Endodermal cell (in vitro differentiated cells): ENCODE measurements around the gene SPON1. TPM values are rescaled to one million over a fixed set of nuclear protein-coding genes. Genes with fewer than 3 reads are reported as not detected.
A peak's percentile ranks its signal among the peaks of the same experiment; 100 is the strongest.

Experiments used
- DNase-seq: peaks from one replicate; pipeline ENCODE4 v3.0.0-alpha.2; 2017
- H3K27ac ChIP-seq: 2 replicates; pipeline ENCODE4 v1.5.1; 2013; ENCODE audit warnings: mild to moderate bottlenecking, low read depth, low read length, moderate library complexity
- H3K27me3 ChIP-seq: 2 replicates; pipeline ENCODE4 v1.6.1; 2013; ENCODE audit warnings: mild to moderate bottlenecking, low read length, moderate library complexity; ENCODE audit not compliant: insufficient read depth, control insufficient read depth, poor library complexity, severe bottlenecking
- H3K36me3 ChIP-seq: 2 replicates; pipeline ENCODE4 v1.7.0; 2013; ENCODE audit warnings: mild to moderate bottlenecking, low read length, moderate library complexity; ENCODE audit not compliant: control insufficient read depth, insufficient read depth
- H3K4me1 ChIP-seq: one replicate; pipeline ENCODE4 v1.7.0; 2013; ENCODE audit warnings: low read length; ENCODE audit not compliant: control insufficient read depth, insufficient read depth
- H3K4me3 ChIP-seq: 2 replicates; pipeline ENCODE4 v1.5.1; 2013; ENCODE audit warnings: mild to moderate bottlenecking, low read length, moderate library complexity
- H3K9ac ChIP-seq: 2 replicates; pipeline ENCODE4 v1.6.1; 2013; ENCODE audit warnings: mild to moderate bottlenecking, low read length, moderate library complexity; ENCODE audit not compliant: poor library complexity, severe bottlenecking; ENCODE audit errors: extremely low read depth
- H3K9me3 ChIP-seq: 2 replicates; pipeline ENCODE4 v1.6.1; 2013; ENCODE audit warnings: mild to moderate bottlenecking, low read length, moderate library complexity; ENCODE audit not compliant: control insufficient read depth
- H3K27ac Mint-ChIP-seq: 2 replicates; pipeline ENCODE4 v1.8.0; 2020; ENCODE audit warnings: mixed read lengths
- H3K27me3 Mint-ChIP-seq: 2 replicates; pipeline ENCODE4 v1.8.0; 2021; ENCODE audit warnings: mild to moderate bottlenecking, mixed read lengths; ENCODE audit not compliant: insufficient read depth
- H3K36me3 Mint-ChIP-seq: 2 replicates; pipeline ENCODE4 v1.8.0; 2020; ENCODE audit warnings: low read depth, mixed read lengths
- H3K4me1 Mint-ChIP-seq: 2 replicates; pipeline ENCODE4 v1.8.0; 2020; ENCODE audit warnings: mixed read lengths
- H3K4me3 Mint-ChIP-seq: 2 replicates; pipeline ENCODE4 v1.8.0; 2020; ENCODE audit warnings: mild to moderate bottlenecking, moderate library complexity, mixed read lengths
- H3K9me3 Mint-ChIP-seq: 2 replicates; pipeline ENCODE4 v1.8.0; 2020; ENCODE audit warnings: mild to moderate bottlenecking, mixed read lengths
- CTCF ChIP-seq: fragments of 200-600 bp; sonication (generic); conservative IDR thresholded peaks from 2 replicates; pipeline ENCODE4 v1.5.0; 2021; ENCODE audit warnings: antibody characterized with exemption, mild to moderate bottlenecking
- WGBS, 2 experiments: methylation state at CpG; one replicate each; pipeline versions ENCODE4 v1.1.5 to v1.1.7; 2013; ENCODE audit warnings: missing lambda C conversion rate in 2 of 2, mixed read lengths in 1 of 2; ENCODE audit not compliant: insufficient coverage in 1 of 2, insufficient read length in 1 of 2; 5-methylcytosine and 5-hydroxymethylcytosine counted together
- total RNA-seq, 2 donors: library from RNA; stranded (reverse); fragmentation: NEBNext Ultra II Directional in 1 of 2; extraction: Animal tissue kit (Norgen Biotek cat#: 25700) in 1 of 2; gene quantifications; 2 replicates in 1 of 2; 3 replicates in 1 of 2; pipeline ENCODE4 v1.2.1, GENCODE V29; 2021

The SPON1 gene
- total RNA-seq, 2 donors from 2014 or later = 0.13 to 1.6 TPM

DNA sequence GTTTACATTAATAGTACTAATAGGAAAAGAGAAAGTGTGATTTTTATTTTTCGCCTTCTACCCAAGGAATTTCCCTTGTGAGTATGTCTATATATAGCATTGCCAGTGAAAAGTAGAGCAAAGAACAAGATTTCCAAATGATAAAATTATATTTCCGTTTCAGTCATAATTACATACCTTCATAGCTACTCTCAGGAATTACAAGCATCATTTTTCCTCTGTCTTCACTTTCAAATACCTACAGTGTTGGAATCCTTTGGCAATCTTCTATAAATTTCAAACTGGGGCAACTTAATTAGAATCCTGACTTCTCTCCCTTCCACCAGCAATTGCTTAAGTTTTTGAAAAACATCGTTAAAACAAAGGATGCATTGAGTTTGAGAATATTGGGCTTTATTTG is 35.5 kb upstream of the SPON1 start:
- Histone ChIP-seq H3K27ac (no peak overlapping the region), H3K27me3 (no peaks in the 10 kb centered on the region), H3K9me3 (no peaks in the 10 kb centered on the region), H3K36me3 (no peaks in the 10 kb centered on the region), H3K9ac (no peak overlapping the region), H3K4me1 (no peaks in the 10 kb centered on the region), H3K4me3 (no peak overlapping the region)
- WGBS, 2 experiments = 98 to 100% methylated on average over 1 to 3 of the region's 3 CpGs
- no peak overlapping the region for H3K4me3 Mint-ChIP-seq
- TF ChIP-seq CTCF = no peak
- H3K9me3 Mint-ChIP-seq = no peaks in the 10 kb centered on the region
- no peaks in the 10 kb centered on the region for H3K27me3 Mint-ChIP-seq
- DNase-seq = no peak
- H3K4me1 Mint-ChIP-seq = peaks cover 13% of the 10 kb centered on the region
- no peaks in the 10 kb centered on the region for H3K36me3 Mint-ChIP-seq
- H3K27ac Mint-ChIP-seq = no peak overlapping the region

DNA sequence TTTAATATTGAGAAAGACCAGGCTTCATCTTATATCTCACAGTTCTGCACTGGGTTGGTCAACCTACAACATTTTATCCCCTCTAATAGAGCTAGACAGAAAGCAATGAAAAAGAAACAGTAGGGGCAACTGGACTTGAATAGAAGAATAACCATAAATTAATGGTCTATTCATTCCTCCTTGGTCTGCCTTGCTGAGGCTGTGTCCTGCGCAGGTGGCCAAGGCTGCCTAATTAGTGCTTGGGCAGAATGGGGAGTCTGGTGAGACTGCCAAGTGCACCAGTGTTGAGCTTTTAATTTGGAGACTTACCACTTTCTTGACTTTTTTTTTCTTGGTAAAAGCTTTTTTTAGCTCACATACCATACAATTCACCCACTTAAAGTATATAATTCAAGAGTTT is 35.0 kb upstream of the SPON1 start:
- Histone ChIP-seq H3K36me3 (no peaks in the 10 kb centered on the region), H3K9me3 (no peaks in the 10 kb centered on the region), H3K27me3 (no peaks in the 10 kb centered on the region), H3K9ac (no peak overlapping the region), H3K27ac (no peak overlapping the region), H3K4me1 (no peaks in the 10 kb centered on the region), H3K4me3 (no peak overlapping the region)
- peaks cover 13% of the 10 kb centered on the region for H3K4me1 Mint-ChIP-seq
- WGBS, 2 experiments = 100% methylated on average over 1 of the region's 1 CpG; no CpG with 5 or more reads in 1 of the 2 experiments
- no peaks in the 10 kb centered on the region for H3K9me3 Mint-ChIP-seq
- H3K27me3 Mint-ChIP-seq = no peaks in the 10 kb centered on the region
- TF ChIP-seq CTCF = no peak
- DNase-seq = no peak
- H3K4me3 Mint-ChIP-seq = no peak overlapping the region
- no peaks in the 10 kb centered on the region for H3K36me3 Mint-ChIP-seq
- no peak overlapping the region for H3K27ac Mint-ChIP-seq

- no peaks in the 10 kb centered on the region for H3K36me3 Mint-ChIP-seq
- H3K27ac Mint-ChIP-seq = no peak overlapping the region
- H3K4me3 ChIP-seq = no peak overlapping the region
- H3K9me3 ChIP-seq = no peaks in the 10 kb centered on the region
- peak overlapping the region; percentile 3 for H3K27ac ChIP-seq
- TF ChIP-seq CTCF = no peak
- no peak for DNase-seq
- no peaks in the 10 kb centered on the region for H3K36me3 ChIP-seq
- peaks cover 10% of the 10 kb centered on the region for H3K4me1 Mint-ChIP-seq
- no peaks in the 10 kb centered on the region for H3K4me1 ChIP-seq
- no peaks in the 10 kb centered on the region for H3K27me3 Mint-ChIP-seq
- WGBS, 2 experiments = 17 to 88% methylated on average over 1 to 4 of the region's 4 CpGs
- no peak overlapping the region for H3K9ac ChIP-seq
- H3K4me3 Mint-ChIP-seq = no peak overlapping the region
- H3K9me3 Mint-ChIP-seq = no peaks in the 10 kb centered on the region
- no peaks in the 10 kb centered on the region for H3K27me3 ChIP-seq
Observed at GRCh38 chr11:13928566-13929251, 33.8 kb upstream of the SPON1 start.
